Measurements from ENCODE around the gene SEC63.

DNA sequence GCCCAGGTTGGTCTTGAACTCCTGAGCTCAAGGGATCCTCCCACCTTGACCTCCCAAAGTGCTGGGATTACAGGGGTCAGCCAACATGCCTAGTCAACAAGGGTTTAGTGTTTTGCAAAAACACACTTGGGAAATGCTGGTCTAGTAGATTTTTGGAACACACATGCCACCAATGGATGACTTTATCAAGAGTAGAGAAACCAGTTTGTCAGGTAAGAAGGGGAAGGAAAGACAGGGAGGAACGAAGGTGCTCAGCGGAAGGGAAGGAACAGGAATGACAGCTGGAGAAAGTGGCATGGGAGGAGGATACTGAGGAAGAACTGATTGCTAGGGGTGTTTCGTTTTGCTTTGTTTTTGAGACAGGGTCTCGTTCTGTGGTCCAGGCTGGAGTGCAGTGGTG, 15.6 kb upstream of the SEC63 start:
- no peak for TF ChIP-seq ZFP30 (CRISPR knock-in tag; IDR thresholded peaks at IDR 0.05)
- TF ChIP-seq TOX (CRISPR knock-in tag; IDR thresholded peaks at IDR 0.05; ENCODE audit: borderline replicate concordance) = no peak
- no peak for TF ChIP-seq ISL1 (CRISPR knock-in tag; IDR thresholded peaks at IDR 0.05)
- TF ChIP-seq CSDC2 (CRISPR knock-in tag; IDR thresholded peaks at IDR 0.05) = no peak

Measured in SK-N-SH treated with all-trans-retinoic acid at 6 μM for 48 hours (cell line).